Pulmonary artery endothelial cell (primary cell): Measurements from ENCODE around the gene CATSPER3. TPM values are rescaled to one million over a fixed set of nuclear protein-coding genes. Genes with fewer than 3 reads are reported as not detected.

ENCODE experiments used
- DNase-seq: peaks from one replicate; pipeline ENCODE4 v3.0.0-alpha.2; 2011; ENCODE audit warnings: low read depth, low spot score
- total RNA-seq: library from RNA; depleted of rRNA; stranded (reverse); fragments of >200 nt; gene quantifications from 2 replicates; pipeline ENCODE4 v1.2.3, GENCODE V29; 2014

CATSPER3 gene
- total RNA-seq, 1 donor from 2014 or later: not detected

DNA sequence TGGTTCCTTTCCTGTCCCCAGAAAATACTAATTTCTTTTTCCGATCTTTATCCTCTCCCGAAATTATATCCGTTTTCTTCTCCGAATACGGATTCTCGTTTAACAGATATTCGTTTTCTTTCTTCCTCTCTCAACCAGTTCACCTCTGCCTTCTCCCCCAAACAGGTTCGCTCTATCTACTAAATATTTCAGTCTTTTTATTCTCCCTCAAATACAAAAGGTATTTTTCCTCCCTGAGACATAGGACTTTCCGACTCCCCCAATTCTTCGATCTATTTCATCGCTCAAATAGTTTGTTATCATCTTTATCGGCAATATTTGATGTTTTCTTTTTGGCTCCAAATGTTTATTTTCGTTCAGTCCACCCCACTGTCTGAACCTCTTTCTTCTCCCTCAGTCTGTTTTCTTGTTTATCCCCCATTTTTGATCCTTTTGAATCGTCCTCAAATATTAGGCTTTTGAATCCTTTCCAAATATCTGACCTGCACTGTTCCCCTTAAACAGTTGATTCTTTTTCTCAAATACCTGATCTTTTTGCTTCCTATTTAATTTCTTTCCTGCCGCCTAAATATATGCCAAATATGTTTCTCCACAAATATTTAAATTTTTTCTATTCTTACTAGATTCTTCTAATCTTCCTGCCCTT lies 61.9 kb downstream of the CATSPER3 start:
- DNase-seq: no peak

DNA sequence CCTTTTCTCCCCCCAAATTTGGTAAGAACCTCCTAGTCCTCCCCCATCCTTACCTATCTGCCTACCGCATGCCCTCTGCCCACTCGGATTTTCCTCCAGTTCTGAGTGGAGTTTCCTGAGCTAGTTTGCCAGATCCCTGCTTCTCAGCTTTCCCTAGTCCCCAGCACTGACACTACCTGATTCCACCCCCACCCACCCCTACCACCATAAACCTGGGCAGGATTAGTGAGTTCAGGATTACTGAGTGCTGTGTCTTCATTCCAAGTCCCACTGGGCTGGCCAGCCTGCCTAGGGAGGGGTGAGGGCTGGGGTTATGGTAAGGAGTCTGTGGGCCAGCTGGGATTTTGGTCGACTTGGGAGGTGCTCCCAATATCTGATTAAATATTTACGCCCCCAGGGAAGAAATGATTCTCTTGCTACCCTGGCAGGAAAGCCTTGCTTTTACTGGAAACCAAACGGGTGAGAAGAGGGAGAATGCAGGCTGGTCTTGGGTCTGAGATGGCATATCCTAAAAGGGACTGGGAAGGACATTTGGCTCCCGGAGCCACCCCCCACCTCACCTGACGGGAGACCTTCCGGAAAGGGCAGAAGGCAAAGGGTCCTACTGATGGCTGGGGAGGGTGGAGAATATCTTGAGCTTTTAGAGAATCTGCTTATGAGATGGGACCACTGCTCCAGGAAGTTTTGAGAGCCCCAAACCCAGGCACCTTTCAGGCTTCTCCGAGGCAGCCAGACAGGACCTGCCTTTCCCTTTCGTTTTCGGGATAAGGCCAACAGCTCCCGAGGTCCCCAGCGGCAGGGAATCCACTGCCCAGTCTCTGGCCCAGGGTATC lies 62.6 kb downstream of the CATSPER3 start:
- no peak for DNase-seq

DNA sequence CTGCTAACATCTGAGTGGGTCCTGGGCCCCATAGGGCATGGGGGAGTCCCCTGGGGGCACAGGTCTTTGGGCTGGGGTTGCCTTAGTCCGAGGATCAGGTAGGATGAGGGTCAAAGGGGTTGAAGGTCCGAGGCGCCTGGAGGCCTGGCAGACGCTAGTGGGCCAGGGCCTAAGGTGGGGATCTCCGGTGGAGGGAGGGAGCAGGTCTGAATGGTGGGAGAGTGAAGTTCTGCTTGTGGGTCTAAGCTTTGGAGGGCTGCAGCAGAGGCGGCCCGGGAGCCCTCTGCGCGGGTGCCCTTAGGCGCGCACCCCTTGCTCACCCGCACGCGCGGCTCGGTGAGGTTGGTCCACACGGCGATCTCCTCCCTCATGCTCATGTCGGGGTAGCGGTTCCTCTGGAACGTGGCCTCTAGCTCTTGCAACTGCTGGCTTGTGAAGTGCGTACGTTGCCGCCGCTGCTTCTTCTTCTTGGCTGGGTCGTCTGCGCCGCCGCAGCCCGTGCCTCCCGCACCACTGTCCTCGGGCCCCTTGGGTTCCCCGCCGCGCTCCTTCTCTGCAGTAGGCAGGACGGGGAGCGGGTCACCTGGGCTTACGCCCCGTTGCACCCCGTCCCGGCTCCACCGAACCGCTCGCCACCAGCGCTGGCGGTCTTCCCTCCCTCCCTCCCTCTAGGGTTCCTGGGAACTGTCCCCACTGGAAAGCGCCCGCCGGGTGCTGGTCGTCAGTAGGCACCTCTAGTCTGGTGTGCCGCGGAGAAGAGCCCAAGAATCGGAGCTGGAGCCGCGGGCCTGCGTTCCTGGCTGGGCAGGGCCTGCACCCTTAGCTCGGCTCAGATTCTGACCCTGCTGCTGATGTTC lies 63.5 kb downstream of the CATSPER3 start:
- DNase-seq: no peak

DNA sequence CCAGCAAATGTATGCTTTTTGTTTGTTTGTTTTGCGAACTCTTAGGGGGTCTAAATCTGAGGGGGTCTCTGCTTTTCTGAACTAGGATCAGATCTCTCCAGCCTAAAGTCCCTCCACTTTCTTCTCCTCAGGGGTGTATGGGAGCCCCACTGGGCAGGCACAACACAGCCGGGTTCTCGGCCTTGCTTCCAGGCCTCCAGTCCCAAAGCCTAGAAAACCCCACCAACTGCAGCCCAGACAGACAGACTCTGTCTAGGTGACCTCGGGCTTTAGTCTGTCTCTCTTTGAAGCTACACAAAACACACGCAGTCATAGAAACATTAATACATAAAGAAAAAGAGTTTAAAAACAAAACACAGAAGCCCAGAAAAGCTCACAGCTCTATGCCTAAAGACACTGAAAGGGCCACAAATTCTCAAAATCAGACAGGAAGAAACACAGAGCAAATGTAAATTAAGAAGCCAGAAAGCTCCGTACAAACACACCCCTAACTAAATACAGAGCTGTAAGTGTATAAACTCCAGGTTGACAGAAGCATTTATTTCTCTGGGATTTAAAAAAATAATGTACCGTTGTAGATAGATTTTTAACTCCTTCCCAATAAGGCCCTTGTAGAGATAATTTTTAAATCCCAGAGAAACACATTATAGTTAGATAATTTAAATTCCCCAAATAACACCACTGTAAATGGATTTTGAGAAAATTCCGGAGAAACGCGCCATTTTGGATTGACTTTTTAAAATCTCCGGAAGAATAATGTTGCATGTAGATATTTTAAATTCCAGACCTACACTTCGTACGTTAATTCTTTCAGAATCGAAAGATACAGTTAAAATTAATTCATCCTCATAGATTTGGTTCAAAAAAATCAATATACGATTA lies 64.3 kb downstream of the CATSPER3 start:
- DNase-seq: no peak

DNA sequence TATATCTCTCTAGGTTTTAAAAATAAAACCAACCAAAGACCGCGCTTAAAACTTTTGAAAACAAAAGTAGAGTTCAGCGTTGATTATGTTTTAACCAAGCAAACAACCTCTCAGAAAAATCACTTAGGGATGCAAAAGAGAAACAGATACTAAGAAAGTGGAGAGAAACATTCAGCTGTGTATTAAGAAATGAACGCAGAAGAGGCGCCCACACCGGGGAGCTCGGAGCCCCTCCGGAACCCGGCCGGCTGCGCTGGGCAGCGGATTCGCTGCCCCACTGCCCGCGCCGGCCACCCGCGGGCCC lies 64.9 kb downstream of the CATSPER3 start:
- DNase-seq: no peak

DNA sequence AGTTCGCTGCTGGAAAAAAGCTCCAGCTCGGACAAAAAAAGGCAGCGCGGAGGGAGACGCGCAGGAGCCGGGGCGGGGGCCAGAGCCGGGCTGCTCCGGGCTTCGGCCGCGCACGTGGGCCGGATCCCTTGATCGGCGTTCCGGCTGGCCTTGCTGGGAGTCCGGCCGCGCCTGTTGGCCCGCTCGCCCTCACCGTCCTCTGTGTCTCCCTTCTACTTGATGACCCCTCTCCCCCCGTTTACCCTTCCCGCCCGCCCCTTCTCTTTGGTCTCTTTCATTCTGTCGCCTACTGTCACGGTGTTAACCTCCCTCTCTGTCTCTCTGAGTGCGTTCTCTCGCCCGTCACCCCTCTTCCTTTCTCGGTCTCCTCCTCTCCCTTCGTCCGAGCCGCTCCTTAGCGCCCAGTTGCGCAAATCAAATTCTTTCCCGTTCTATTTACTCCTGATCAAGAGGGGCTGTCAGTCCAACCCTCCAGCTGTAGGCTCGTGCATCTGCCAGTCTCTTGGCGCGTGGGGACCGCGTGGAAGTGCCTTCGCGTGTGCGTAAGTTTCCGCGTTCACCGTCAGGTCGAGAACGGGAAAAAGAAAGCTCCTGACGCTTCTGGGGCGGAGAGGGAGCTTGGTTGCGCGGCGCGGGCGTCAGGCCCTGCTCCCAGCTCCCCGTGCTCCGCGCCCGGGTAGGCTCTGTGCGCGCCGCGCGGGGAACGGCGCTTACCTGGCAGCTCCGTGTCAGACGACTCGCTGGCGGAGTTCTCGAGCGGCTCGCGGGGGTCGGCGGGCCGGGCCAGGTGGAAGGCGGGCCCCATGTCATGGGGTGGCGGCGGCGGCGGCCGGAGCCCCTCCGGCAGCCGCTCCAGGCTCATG lies 65.5 kb downstream of the CATSPER3 start:
- no peak for DNase-seq

DNA sequence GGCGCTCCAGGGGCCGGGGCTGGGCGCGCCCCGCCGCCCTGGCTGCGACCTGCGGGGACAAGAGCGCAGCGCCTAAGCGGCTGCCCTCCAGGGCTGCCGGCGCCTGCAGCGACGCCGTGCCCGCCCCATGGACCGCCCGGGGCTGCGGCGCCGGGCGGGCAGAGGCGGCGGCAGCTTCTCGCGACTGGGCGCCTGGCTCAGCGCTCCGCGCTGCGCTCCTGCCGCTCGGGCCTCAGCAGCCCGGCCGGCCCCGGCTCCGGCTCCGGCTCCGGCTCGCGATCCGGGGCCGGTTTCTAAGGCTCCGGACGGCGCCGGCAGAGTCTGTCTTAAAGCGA lies 66.2 kb downstream of the CATSPER3 start, which contains the start of gene PITX1:
Gene PITX1 (minus strand): TSS at position 328 of the 335 bp plus-strand sequence. CDS start 347 bp downstream, outside the sequence.
- DNase-seq: no peak

DNA sequence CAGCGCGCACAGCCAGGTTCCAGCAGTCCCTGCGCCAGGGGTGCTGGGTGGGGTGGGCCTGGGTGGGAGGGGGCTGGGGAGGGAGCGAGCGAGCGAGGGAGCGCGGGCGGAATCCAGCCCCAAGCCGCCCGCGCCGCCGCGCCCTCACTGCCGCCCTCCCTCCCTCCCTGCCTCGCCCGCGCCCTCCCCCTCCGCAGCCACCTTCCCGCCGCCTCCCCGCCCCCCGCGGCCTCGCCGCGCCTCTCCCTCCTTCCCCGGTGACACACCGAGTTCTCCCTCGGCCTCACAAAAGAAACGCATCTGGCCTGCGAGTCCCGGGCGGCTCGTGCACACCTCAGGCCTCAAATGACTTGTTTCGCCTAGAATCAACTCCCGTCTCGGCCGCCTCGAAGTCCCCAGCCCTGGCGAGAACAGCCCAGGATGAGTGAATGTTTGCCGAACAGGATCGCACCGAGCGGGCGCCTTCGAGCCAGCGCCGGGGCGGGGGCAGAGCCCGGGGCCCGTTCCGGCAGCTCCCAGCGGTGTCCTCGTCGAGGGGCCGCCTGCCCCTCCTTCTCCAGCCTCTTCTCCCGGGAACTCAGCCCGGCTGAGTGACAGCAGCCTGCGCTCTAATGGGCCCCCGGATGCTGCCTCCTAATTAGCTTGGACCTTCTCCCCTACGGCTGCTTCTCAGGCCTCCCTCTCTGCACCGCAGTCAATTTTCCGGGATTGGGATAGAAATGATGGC lies 66.7 kb downstream of the CATSPER3 start:
- DNase-seq: no peak

DNA sequence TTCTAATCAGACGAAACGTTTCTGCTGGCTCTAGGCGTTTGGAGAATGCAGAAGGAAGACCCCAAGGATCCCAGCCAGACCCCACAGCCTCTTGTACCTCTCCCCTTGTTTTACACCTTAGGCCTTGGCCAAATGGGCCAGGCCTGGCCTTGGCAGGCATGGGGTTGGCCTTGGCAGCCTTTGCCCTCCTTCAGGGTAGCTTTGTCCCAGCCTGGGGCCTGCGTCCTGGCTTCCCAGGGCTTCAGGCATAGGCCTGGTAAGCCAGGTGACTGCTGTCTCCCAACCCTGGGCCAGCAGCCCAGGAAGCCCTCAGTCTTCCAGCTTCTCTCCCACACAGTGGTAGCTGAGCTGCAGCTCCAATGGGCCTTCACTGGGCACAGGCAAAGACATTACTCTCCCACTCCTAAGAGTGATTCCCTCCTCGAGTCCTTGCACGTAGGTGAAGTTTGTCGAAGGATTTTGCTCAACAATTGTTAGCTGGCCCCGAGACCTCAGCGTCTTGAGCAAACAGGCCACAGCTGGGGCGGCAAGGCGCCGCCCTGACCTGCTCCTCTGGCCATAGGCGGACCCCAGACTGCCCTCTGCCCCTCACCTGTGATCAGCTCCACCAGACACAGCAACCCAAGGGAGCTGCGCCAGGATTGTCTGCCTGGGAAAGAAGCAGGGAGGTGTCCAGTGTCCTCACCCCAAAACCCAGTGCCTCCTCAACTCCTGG lies 67.4 kb downstream of the CATSPER3 start:
- no peak for DNase-seq

DNA sequence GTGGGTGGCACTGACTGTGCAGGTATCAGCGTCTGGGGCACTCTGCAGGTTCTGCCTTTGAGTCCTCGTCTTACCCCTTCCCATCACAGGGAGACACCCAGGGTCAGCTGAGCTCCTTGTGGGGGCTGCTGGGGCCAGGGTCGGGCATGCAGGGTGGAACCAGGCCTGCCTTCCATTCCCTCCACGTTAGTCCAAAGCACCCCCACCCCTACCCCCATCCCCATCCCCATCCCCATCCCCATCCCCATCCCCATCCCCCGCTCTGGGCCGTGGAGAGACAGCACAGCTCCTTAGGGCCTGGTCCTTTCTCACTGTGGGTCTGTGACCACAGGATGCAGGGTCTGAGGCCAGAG lies 67.9 kb downstream of the CATSPER3 start:
- no peak for DNase-seq

DNA sequence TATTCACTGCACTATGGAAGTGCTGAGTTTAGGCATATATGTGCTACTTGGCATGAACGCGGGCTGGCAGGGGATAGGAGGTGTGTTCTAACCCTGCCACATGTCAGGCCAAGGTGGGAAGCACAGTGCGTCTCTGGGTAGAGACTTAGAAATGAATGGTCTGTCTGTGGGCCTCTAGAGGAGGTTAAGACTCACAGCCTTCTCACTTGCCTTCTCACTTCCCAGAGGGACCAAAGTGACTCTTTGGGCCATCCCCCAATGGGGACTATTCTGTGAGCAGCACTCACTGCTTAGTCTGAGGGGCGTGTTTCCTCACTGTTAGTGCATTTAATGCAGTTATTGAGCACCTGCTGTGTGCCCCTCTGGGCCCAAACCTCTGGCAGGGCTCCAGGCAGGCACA lies 68.7 kb downstream of the CATSPER3 start:
- DNase-seq: no peak

DNA sequence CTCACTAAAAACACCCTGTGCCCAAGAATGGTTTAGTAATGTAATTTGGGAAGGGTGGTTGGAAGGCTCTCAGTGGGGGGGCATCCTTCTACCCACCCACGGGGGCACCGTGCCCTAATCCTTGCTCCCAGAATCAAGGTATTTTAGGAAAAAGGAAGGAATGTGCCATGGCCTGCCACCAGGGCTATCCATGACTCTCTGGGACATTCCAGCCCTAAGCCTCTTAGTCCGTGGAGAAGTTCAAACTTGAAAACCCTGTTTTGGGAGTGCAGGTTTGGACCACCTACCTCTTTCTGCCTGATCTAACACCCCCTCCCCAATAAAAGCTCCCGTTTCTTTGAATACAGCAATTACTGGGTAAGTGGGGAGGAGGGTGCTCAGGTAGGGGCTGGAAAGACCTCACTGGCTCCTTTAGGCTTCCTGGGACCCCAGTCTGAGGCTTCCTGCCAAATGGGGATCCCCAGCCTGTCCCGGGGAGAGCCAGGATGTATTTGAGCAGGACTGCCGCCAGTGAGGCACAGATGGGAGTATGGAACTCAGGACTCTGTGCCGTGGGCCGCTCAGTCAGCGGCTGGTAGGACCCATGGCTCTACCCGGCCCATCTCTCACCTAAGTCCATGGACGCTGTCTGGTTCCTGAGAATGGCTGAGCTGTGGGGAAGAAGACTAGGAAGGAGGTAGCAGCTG lies 70.0 kb downstream of the CATSPER3 start:
- DNase-seq: no peak

DNA sequence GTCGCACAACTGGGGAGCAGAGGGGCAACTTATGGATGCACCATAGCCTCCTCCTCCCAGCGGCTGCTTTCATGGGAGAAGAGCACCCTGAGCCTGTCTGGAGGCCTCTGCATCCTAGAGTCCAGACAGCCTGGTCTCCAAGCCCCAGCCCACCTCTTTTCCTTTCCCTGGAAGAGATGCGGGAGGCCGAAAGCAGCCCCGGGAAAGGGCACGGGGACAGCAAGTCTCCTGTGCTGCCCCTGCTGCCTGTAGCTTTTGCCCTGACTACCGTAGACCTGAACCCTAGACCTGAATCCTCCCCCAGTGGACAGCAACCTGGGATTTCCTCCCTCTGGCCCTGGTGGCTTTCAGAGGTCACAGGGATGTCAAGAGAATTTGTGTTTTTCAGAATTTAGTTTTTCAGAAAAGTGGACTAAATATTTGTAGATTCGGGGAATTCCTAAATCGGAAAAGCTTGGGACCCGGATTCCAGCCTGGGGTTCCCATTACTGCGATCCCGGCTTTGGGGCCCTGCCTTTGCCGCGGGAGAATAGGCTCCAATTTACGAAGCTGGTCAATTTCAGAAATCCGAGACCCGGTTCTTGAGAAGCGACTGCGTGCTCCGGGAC lies 70.6 kb downstream of the CATSPER3 start:
- DNase-seq: no peak

DNA sequence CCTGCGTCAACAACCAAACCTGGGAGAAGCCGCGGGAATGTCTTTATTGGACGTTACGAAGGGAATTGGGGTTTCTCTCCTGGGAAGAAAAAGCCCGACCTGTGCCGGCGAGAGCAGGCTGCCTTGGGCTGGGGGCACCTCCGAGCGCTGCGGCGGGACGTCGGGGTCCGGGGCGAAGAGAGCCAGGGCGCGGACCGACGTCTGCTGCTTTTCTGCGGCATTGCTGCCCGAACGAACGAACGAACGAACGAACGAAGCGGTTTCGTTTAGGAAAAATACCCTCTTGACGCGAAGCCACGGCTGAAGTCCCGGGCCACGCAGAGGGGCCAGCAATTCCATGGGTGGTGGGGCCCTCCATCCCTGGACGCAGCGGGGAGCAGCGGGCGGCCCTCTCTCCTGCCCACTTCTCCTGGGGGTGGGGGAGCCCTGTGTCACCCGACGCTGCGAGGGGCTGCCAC lies 71.1 kb downstream of the CATSPER3 start:
- DNase-seq: no peak

DNA sequence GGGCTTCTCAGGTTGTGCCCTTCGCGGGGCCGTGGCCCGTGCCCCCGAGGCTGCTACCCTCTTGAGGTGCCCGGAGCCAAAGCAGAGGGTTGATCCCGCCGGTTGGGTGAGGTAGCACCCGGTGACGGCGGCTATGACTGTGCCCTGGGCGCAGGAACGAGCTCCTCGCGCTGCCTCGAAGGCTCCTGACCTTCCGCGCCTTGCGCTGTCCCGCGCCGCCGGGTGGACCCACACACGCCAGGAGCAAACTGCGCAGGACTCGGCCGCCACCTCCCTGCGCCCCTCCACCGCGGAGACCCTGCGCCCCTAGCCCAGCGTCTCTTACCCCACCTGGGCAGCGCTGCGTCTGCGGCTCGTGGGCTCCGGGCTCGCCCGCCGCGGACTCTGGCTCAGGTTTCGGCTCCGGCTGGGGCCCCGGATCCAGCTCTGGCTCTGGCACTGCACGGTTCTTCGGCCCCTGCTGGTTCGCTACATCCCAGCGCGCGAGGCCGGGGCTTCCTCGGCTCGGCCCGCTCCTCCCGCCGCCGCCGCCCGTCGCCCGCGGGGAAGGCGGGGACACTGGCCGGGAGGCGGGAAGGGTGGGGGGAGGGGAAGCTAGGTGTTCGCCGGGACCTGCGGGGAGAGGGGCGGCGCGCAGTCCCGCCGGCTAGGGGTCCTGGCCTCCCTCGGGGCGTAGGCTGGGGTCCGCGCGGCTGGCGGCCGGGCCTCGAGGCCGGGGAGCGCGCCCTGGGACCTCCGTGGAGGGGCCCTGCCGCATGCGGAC lies 71.7 kb downstream of the CATSPER3 start:
- no peak for DNase-seq

DNA sequence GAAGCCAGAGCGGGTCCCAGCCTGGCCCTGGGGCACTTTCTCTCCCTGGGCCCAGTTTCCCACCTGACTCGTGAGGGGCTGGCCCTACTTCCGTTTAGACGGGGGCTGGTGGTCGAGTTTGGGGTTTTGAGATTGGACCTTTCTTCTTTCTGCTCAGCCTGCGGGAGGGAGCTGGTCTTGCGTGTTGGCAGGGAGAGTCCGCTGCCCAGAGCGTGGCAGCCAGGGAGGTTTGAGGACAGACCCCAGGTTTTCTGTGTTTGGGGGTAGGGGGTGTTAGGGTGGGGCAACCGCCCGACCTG lies 72.3 kb downstream of the CATSPER3 start:
- no peak for DNase-seq
